H1 (cell line): ENCODE data around the gene SESN1. TPM values are rescaled to one million over a fixed set of nuclear protein-coding genes. Genes with fewer than 3 reads are reported as not detected.

ENCODE experiments used
- CTCF ChIA-PET: fragments of 300-600 bp; sonication (Branson Sonifier 250); formaldehyde crosslinking; loops from one replicate; lab custom pipeline; 2021; ENCODE audit not compliant: partially characterized antibody; lab: Charles Lee
- POLR2A ChIA-PET: fragments of 300-600 bp; sonication (Branson Sonifier 250); formaldehyde crosslinking; loops from one replicate; lab custom pipeline; 2021; ENCODE audit warnings: inconsistent platforms; ENCODE audit not compliant: partially characterized antibody; lab: Charles Lee
- DNase-seq, 2 experiments: peaks; one replicate each; pipeline versions ENCODE4 v3.0.0 to v3.0.0-alpha.2; 2010 to 2022; ENCODE audit warnings: low spot score in 2 of 2, low read depth in 1 of 2, mixed read lengths in 1 of 2
- FAIRE-seq: peaks from 2 replicates; lab custom pipeline; 2011; peaks lifted over from hg19 to GRCh38; lab: Jason Lieb, UNC
- H2AFZ ChIP-seq: 2 replicates; pipeline ENCODE4 v1.8.1; 2012; ENCODE audit warnings: low read length, inconsistent platforms
- H2AK5ac ChIP-seq: 2 replicates; pipeline ENCODE4 v1.6.1; 2013; ENCODE audit warnings: low read depth, low read length
- H2BK120ac ChIP-seq: replicated peaks from 2 replicates; pipeline ENCODE3; 2013; ENCODE audit warnings: low read depth, low read length, inconsistent platforms
- H2BK12ac ChIP-seq: 2 replicates; pipeline ENCODE4 v1.6.1; 2013; ENCODE audit warnings: low read depth, low read length
- H2BK15ac ChIP-seq: 2 replicates; pipeline ENCODE4 v1.6.1; 2013; ENCODE audit warnings: low read length
- H2BK20ac ChIP-seq: 2 replicates; pipeline ENCODE4 v1.6.1; 2013; ENCODE audit warnings: low read length
- H2BK5ac ChIP-seq: 2 replicates; pipeline ENCODE4 v1.6.1; 2013; ENCODE audit warnings: low read depth, low read length
- H3K14ac ChIP-seq: 2 replicates; pipeline ENCODE4 v1.6.1; 2013; ENCODE audit warnings: inconsistent platforms; ENCODE audit not compliant: insufficient read length
- H3K18ac ChIP-seq: 2 replicates; pipeline ENCODE4 v1.6.1; 2013; ENCODE audit warnings: low read length; ENCODE audit errors: extremely low read depth
- H3K23ac ChIP-seq: 2 replicates; pipeline ENCODE4 v1.6.1; 2013; ENCODE audit warnings: inconsistent platforms; ENCODE audit not compliant: insufficient read length
- H3K23me2 ChIP-seq: 2 replicates; pipeline ENCODE4 v1.6.1; 2013; ENCODE audit warnings: low read depth, low read length
- H3K27ac ChIP-seq: 2 replicates; pipeline ENCODE4 v1.6.1; 2011; ENCODE audit warnings: low read depth, low read length, inconsistent platforms
- H3K27me3 ChIP-seq, 4 experiments: replicated peaks in 1 of 4; 1 replicate in 1 of 4; 2 replicates in 3 of 4; pipeline versions ENCODE4 v1.6.1 to v1.8.1; 2011 to 2013; ENCODE audit warnings: low read length in 3 of 4, mild to moderate bottlenecking in 3 of 4, inconsistent platforms in 2 of 4, mixed read lengths in 2 of 4, moderate library complexity in 1 of 4; ENCODE audit not compliant: control insufficient read depth in 3 of 4, insufficient read depth in 3 of 4; ENCODE audit errors: extremely low read depth in 1 of 4
- H3K36me3 ChIP-seq, 4 experiments: 2 replicates each; pipeline versions ENCODE4 v1.6.1 to v1.8.1; 2011 to 2013; ENCODE audit warnings: mild to moderate bottlenecking in 4 of 4, low read length in 3 of 4, moderate library complexity in 2 of 4, control low read depth in 1 of 4, inconsistent platforms in 1 of 4; ENCODE audit not compliant: insufficient read depth in 4 of 4, control insufficient read depth in 2 of 4
- H3K4ac ChIP-seq: replicated peaks from 2 replicates; pipeline ENCODE3; 2013; ENCODE audit warnings: low read length, low read depth, mixed read lengths, inconsistent platforms; ENCODE audit not compliant: insufficient read length
- H3K4me1 ChIP-seq, 4 experiments: replicated peaks in 1 of 4; 1 replicate in 1 of 4; 2 replicates in 3 of 4; pipeline versions ENCODE4 v1.6.1 to v1.8.1; 2011 to 2013; ENCODE audit warnings: low read length in 3 of 4, inconsistent platforms in 2 of 4, mixed read lengths in 1 of 4; ENCODE audit not compliant: insufficient read depth in 4 of 4, control insufficient read depth in 3 of 4
- H3K4me2 ChIP-seq, 2 experiments: 2 replicates each; pipeline versions ENCODE4 v1.6.1 to v1.8.1; 2011 to 2013; ENCODE audit warnings: low read depth in 2 of 2, low read length in 2 of 2, control low read depth in 1 of 2, inconsistent platforms in 1 of 2, mild to moderate bottlenecking in 1 of 2; ENCODE audit not compliant: insufficient read depth in 1 of 2
- H3K4me3 ChIP-seq, 4 experiments: fragments of 200-600, 300-600 bp in 1 of 4; sonication (generic), shearing (Covaris generic), sonication (Bioruptor Twin) in 1 of 4; 2 replicates each; pipeline versions ENCODE4 v1.5.1 to v1.8.1; 2011 to 2016; ENCODE audit warnings: low read length in 4 of 4, low read depth in 3 of 4, control low read depth in 2 of 4, inconsistent platforms in 2 of 4, mild to moderate bottlenecking in 2 of 4, mixed read lengths in 1 of 4, moderate library complexity in 1 of 4; ENCODE audit not compliant: insufficient read depth in 2 of 4; ENCODE audit errors: extremely low read depth in 1 of 4
- H3K56ac ChIP-seq: replicated peaks from 2 replicates; pipeline ENCODE3; 2013; ENCODE audit warnings: low read depth, mild to moderate bottlenecking, mixed read lengths, low read length, inconsistent platforms; ENCODE audit not compliant: insufficient read length
- H3K79me1 ChIP-seq: 2 replicates; pipeline ENCODE4 v1.6.1; 2013; ENCODE audit warnings: low read depth, low read length, control low read depth
- H3K79me2 ChIP-seq, 2 experiments: 2 replicates each; pipeline versions ENCODE4 v1.6.1 to v1.8.1; 2012 to 2013; ENCODE audit warnings: low read length in 2 of 2, mild to moderate bottlenecking in 2 of 2, inconsistent platforms in 1 of 2; ENCODE audit not compliant: insufficient read depth in 2 of 2, control insufficient read depth in 1 of 2
- H3K9ac ChIP-seq, 4 experiments: replicated peaks in 1 of 4; 1 replicate in 1 of 4; 2 replicates in 3 of 4; pipeline versions ENCODE4 v1.6.1 to v1.8.1; 2011 to 2013; ENCODE audit warnings: low read depth in 3 of 4, low read length in 3 of 4, control low read depth in 2 of 4, mild to moderate bottlenecking in 2 of 4, moderate library complexity in 2 of 4, inconsistent platforms in 1 of 4; ENCODE audit errors: extremely low read depth in 1 of 4
- H3K9me3 ChIP-seq, 2 experiments: 2 replicates each; pipeline versions ENCODE4 v1.6.1 to v1.8.1; 2012 to 2013; ENCODE audit warnings: mild to moderate bottlenecking in 2 of 2, moderate library complexity in 2 of 2, control low read depth in 1 of 2, inconsistent platforms in 1 of 2, low read depth in 1 of 2, low read length in 1 of 2, mixed read lengths in 1 of 2; ENCODE audit not compliant: insufficient read depth in 2 of 2
- H4K20me1 ChIP-seq, 2 experiments: replicated peaks in 1 of 2; 2 replicates each; pipeline versions ENCODE3 to v1.8.1; 2011 to 2013; ENCODE audit warnings: inconsistent platforms in 2 of 2, low read length in 2 of 2, mild to moderate bottlenecking in 1 of 2; ENCODE audit not compliant: insufficient read depth in 2 of 2, control insufficient read depth in 1 of 2
- H4K5ac ChIP-seq: 2 replicates; pipeline ENCODE4 v1.6.1; 2013; ENCODE audit warnings: low read length, low read depth, mixed read lengths, inconsistent platforms; ENCODE audit not compliant: insufficient read length
- H4K8ac ChIP-seq: 2 replicates; pipeline ENCODE4 v1.8.0; 2013; ENCODE audit warnings: mild to moderate bottlenecking, moderate library complexity, low read length, inconsistent platforms; ENCODE audit not compliant: insufficient read depth; ENCODE audit errors: extremely low read depth
- H4K91ac ChIP-seq: replicated peaks from 2 replicates; pipeline ENCODE3; 2013; ENCODE audit warnings: low read length, mixed read lengths, inconsistent platforms; ENCODE audit not compliant: insufficient read length
- CBX5 ChIP-seq: fragments of 300-800, 300-1000 bp; sonication (generic); IDR thresholded peaks from 2 replicates; pipeline ENCODE4 v1.7.1; 2016; ENCODE audit warnings: antibody characterized with exemption, low read length, low read depth
- CBX8 ChIP-seq: fragments of 300-800, 300-1000 bp; sonication (generic); IDR thresholded peaks from 2 replicates; pipeline ENCODE4 v1.7.1; 2016; ENCODE audit warnings: low read depth, low read length, borderline replicate concordance
- GABPA ChIP-seq: IDR thresholded peaks from 2 replicates; pipeline ENCODE4 v1.6.1; 2011; ENCODE audit warnings: mild to moderate bottlenecking, low read length, moderate library complexity, borderline replicate concordance; ENCODE audit not compliant: insufficient read depth
- JUN ChIP-seq: IDR thresholded peaks from 2 replicates; pipeline ENCODE4 v1.6.1; 2011; ENCODE audit warnings: low read depth, mild to moderate bottlenecking, improper control_type of control experiment, low read length
- JUND ChIP-seq: IDR thresholded peaks from 2 replicates; pipeline ENCODE4 v1.6.1; 2011; ENCODE audit warnings: mild to moderate bottlenecking, improper control_type of control experiment, low read length
- KDM1A ChIP-seq: fragments of 200-600, 300-600 bp; sonication (generic); IDR thresholded peaks from 2 replicates; pipeline ENCODE4 v1.7.1; 2016; ENCODE audit warnings: mild to moderate bottlenecking, low read length, borderline replicate concordance
- POLR2A ChIP-seq, 2 experiments: IDR thresholded peaks; 1 replicate in 1 of 2; 2 replicates in 1 of 2; pipeline ENCODE4 v1.6.1; 2011; ENCODE audit warnings: low read depth in 2 of 2, low read length in 2 of 2, mild to moderate bottlenecking in 2 of 2; ENCODE audit errors: control extremely low read depth in 1 of 2
- RAD21 ChIP-seq, 2 experiments: IDR thresholded peaks in 1 of 2; conservative IDR thresholded peaks in 1 of 2; 2 replicates each; pipeline ENCODE4 v1.6.1; 2011; ENCODE audit warnings: low read depth in 2 of 2, low read length in 2 of 2, improper control_type of control experiment in 1 of 2, inconsistent platforms in 1 of 2, mild to moderate bottlenecking in 1 of 2, moderate library complexity in 1 of 2
- RNF2 ChIP-seq: fragments of 200-900, 300-1000 bp; sonication (generic); IDR thresholded peaks from 2 replicates; pipeline ENCODE4 v1.7.1; 2016; ENCODE audit warnings: borderline replicate concordance, low read depth, mild to moderate bottlenecking, antibody characterized with exemption, low read length; ENCODE audit not compliant: poor library complexity, severe bottlenecking; ENCODE audit errors: missing control alignments
- SIN3A ChIP-seq, 2 experiments: IDR thresholded peaks in 1 of 2; conservative IDR thresholded peaks in 1 of 2; 2 replicates each; pipeline ENCODE4 v1.6.1; 2011 to 2012; ENCODE audit warnings: low read length in 2 of 2, improper control_type of control experiment in 1 of 2, low read depth in 1 of 2, mild to moderate bottlenecking in 1 of 2
- SIRT6 ChIP-seq: IDR thresholded peaks from one replicate; pipeline ENCODE4 v1.7.1; 2012; ENCODE audit warnings: low read length, inconsistent platforms
- SP2 ChIP-seq: IDR thresholded peaks from 2 replicates; pipeline ENCODE4 v1.6.1; 2012; ENCODE audit warnings: mild to moderate bottlenecking, low read length, inconsistent platforms
- SRF ChIP-seq: IDR thresholded peaks from 2 replicates; pipeline ENCODE4 v1.6.1; 2011; ENCODE audit warnings: mild to moderate bottlenecking, low read depth, low read length, moderate library complexity
- SUZ12 ChIP-seq: fragments of 200-600 bp; sonication (generic); IDR thresholded peaks from 2 replicates; pipeline ENCODE4 v1.6.1; 2012; ENCODE audit warnings: mild to moderate bottlenecking, inconsistent platforms, low read length, moderate library complexity, mixed read lengths
- WGBS, 2 experiments: shearing (Covaris generic) in 1 of 2; methylation state at CpG; one replicate each; pipeline versions ENCODE4 v1.1.6 to v1.1.7; 2013 to 2015; ENCODE audit warnings: low lambda C conversion rate in 2 of 2, mixed read lengths in 2 of 2, inconsistent platforms in 1 of 2, low coverage in 1 of 2, missing lambda C conversion rate in 1 of 2; ENCODE audit not compliant: insufficient replicate concordance in 2 of 2, insufficient coverage in 1 of 2, insufficient read length in 1 of 2; ENCODE audit errors: extremely low coverage in 1 of 2, missing lambda C conversion rate in 1 of 2; 5-methylcytosine and 5-hydroxymethylcytosine counted together
- polyA plus RNA-seq, 7 experiments: library from polyadenylated mRNA; depleted of rRNA in 3 of 7; stranded (reverse) in 5 of 7; unstranded in 2 of 7; fragments of >200 nt in 5 of 7; fragments of 200-250 nt in 2 of 7; gene quantifications; 1 replicate in 5 of 7; 2 replicates in 1 of 7; 4 replicates in 1 of 7; pipeline versions ENCODE4 v1.2.1 to v1.2.3, GENCODE V29; 2011 to 2013; ENCODE audit warnings: missing spikeins in 2 of 7, mixed read lengths in 2 of 7
- total RNA-seq: library from RNA; stranded (reverse); fragmentation: NEBNext Ultra II Directional; extraction: Animal tissue kit (Norgen Biotek cat#: 25700); gene quantifications from 2 replicates; pipeline ENCODE4 v1.2.1, GENCODE V29; 2021

Gene SESN1
- total and polyA plus RNA-seq, 2 of the 8 experiments (the other 6 are each of a cell fraction or from before 2014, with no cell fraction given): 12.8 to 15.6 TPM

GRCh38 chr6:109139109-109139508, 44.5 kb upstream of the SESN1 start:
- Histone ChIP-seq H3K27ac (no peak overlapping the region), H2BK5ac (no peak overlapping the region), H3K79me2 (no peaks in the 10 kb centered on the region), H2AFZ (no peak overlapping the region), H4K8ac (no peak overlapping the region), H3K36me3 (no peaks in the 10 kb centered on the region; a peak in 1 of 8 replicates), H2BK15ac (no peak overlapping the region), H2BK120ac (no peak overlapping the region), H3K9ac (no peak overlapping the region), H4K91ac (no peak overlapping the region), H2AK5ac (no peak overlapping the region), H3K27me3 (no peaks in the 10 kb centered on the region), H3K14ac (no peak overlapping the region), H3K23ac (no peak overlapping the region), H3K18ac (no peak overlapping the region), H3K56ac (no peak overlapping the region), H2BK12ac (no peak overlapping the region), H3K4ac (no peak overlapping the region), H4K20me1 (no peaks in the 10 kb centered on the region), H3K79me1 (no peaks in the 10 kb centered on the region), H3K9me3 (no peaks in the 10 kb centered on the region; a peak in 1 of 4 replicates), H3K23me2 (no peaks in the 10 kb centered on the region), H3K4me1 (no peaks in the 10 kb centered on the region), H4K5ac (no peak overlapping the region), H3K4me3 (no peak overlapping the region), H3K4me2 (no peak overlapping the region), H2BK20ac (no peak overlapping the region)
- ChIA-PET CTCF (interaction anchor here (0.6 to 1.1 kb wide), 3 partner anchors 14 to 244 kb away, joined by 3 read pairs; no protein-coding TSS in a partner anchor), POLR2A (no interaction called here)
- 97% methylated on average over 6 of the region's 6 CpGs; no CpG with 5 or more reads in 1 of the 2 experiments for WGBS, 2 experiments
- DNase-seq (no peak), FAIRE-seq (no peak)
- no peak for TF ChIP-seq GABPA
- no peak for TF ChIP-seq POLR2A (IDR thresholded peaks at IDR 0.05; ENCODE audit: control extremely low read depth in 1 of 2, low read depth in 2 of 2, low read length in 2 of 2)
- no peak for TF ChIP-seq SP2
- no peak for TF ChIP-seq SIRT6
- TF ChIP-seq SRF: no peak
- TF ChIP-seq CBX5: no peak
- TF ChIP-seq JUND: no peak
- no peak for TF ChIP-seq JUN
- no peak for TF ChIP-seq RAD21 (IDR thresholded peaks at IDR 0.05 in 1 of 2, conservative IDR thresholded peaks at IDR 0.05 in 1 of 2; ENCODE audit: low read depth in 2 of 2, low read length in 2 of 2)
- no peak for TF ChIP-seq CBX8
- no peak for TF ChIP-seq RNF2
- no peak for TF ChIP-seq SIN3A (conservative IDR thresholded peaks at IDR 0.05 in 1 of 2, IDR thresholded peaks at IDR 0.05 in 1 of 2; ENCODE audit: low read depth in 1 of 2, low read length in 2 of 2)
- TF ChIP-seq KDM1A: no peak
- TF ChIP-seq SUZ12: no peak
